ACC112 (cell line): ENCODE measurements around the gene AP1S3.
A peak's percentile ranks its signal among the peaks of the same experiment; 100 is the strongest.

Experiments used
- H2AFZ ChIP-seq: fragments of 200-600 bp; sonication (generic); one replicate; pipeline ENCODE4 v1.6.0; 2017; ENCODE audit warnings: antibody characterized with exemption, low read length; ENCODE audit not compliant: unreplicated experiment
- H3K27ac ChIP-seq: fragments of 200-600 bp; sonication (generic); 2 replicates; pipeline ENCODE4 v1.5.1; 2014; ENCODE audit warnings: low read depth, mild to moderate bottlenecking, antibody characterized with exemption, low read length, moderate library complexity
- H3K27me3 ChIP-seq: fragments of 200-600 bp; sonication (generic); 2 replicates; pipeline ENCODE4 v1.6.1; 2014; ENCODE audit warnings: mild to moderate bottlenecking, antibody characterized with exemption, low read length, moderate library complexity, mixed read lengths; ENCODE audit not compliant: insufficient read depth
- H3K36me3 ChIP-seq: fragments of 200-600 bp; sonication (generic); 2 replicates; pipeline ENCODE4 v1.6.1; 2016; ENCODE audit warnings: mild to moderate bottlenecking, antibody characterized with exemption, low read length, moderate library complexity, mixed read lengths; ENCODE audit not compliant: insufficient read depth
- H3K4me1 ChIP-seq: fragments of 200-600 bp; sonication (generic); one replicate; pipeline ENCODE4 v1.6.1; 2016; ENCODE audit warnings: low read length, mixed read lengths; ENCODE audit not compliant: insufficient read depth, unreplicated experiment, control insufficient read depth
- H3K4me3 ChIP-seq: fragments of 200-600 bp; sonication (generic); 2 replicates; pipeline ENCODE4 v1.5.1; 2014; ENCODE audit warnings: mild to moderate bottlenecking, low read depth, low read length
- H3K79me2 ChIP-seq: fragments of 200-600 bp; sonication (generic); one replicate; pipeline ENCODE4 v1.6.0; 2016; ENCODE audit warnings: low read length; ENCODE audit not compliant: control insufficient read depth, unreplicated experiment, insufficient read depth

Gene AP1S3

DNA sequence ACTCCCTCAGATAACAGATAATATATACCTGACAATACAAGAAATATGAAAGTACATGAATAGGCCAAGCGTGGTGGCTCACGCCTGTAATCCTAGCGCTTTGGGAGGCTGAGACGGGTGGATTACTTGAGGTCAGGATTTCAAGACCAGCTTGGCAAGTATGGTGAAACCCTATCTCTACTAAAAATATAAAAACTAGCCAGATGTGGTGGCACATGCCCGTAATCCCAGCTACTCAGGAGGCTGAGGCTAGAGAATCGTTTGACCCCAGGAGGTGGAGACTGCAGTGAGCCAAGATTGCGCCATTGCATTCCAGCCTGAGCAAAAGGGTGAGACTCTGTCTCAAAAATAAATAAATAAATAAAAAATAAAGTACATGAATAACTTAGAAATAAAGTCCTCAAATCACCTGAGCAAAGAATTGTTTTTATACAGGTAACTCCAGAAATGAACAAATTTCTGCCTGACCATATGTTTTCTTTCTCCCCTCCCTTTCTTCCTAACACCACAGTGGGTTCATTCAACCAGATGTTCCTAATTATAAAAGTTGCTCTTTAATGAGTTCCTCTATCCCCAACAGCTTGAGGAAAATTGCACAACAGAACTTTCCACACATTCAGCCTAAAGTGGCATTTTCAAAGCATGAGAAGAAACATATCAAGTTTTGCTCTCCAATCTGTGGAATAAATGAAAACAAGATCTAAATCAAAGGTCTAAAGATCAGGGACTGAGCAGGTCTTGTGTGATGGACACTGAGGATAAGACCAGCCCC lies 33.6 kb upstream of the AP1S3 start:
- no peaks in the 10 kb centered on the region for H3K4me1 ChIP-seq
- H3K79me2 ChIP-seq, result no peaks in the 10 kb centered on the region
- H2AFZ ChIP-seq, result no peak overlapping the region
- H3K36me3 ChIP-seq, result peaks cover 8% of the 10 kb centered on the region
- no peak overlapping the region for H3K27ac ChIP-seq
- H3K27me3 ChIP-seq, result no peaks in the 10 kb centered on the region
- no peak overlapping the region for H3K4me3 ChIP-seq

GRCh38 chr2:223868005-223868404 lies 30.6 kb upstream of the AP1S3 start:
- no peaks in the 10 kb centered on the region for H3K79me2 ChIP-seq
- H3K36me3 ChIP-seq, result no peaks in the 10 kb centered on the region; the same call in 1 of the 2 replicates
- H3K4me3 ChIP-seq, result no peak overlapping the region

GRCh38 chr2:223865907-223866508 lies 28.6 kb upstream of the AP1S3 start:
- no peaks in the 10 kb centered on the region for H3K79me2 ChIP-seq

More at GRCh38 chr2:223868005-223868404, 30.6 kb upstream of the AP1S3 start:
- Histone ChIP-seq H2AFZ (no peak overlapping the region), H3K27ac (no peak overlapping the region), H3K27me3 (no peaks in the 10 kb centered on the region), H3K4me1 (no peaks in the 10 kb centered on the region)

GRCh38 chr2:223865124-223865523 lies 27.7 kb upstream of the AP1S3 start:
- Histone ChIP-seq H3K36me3 (no peaks in the 10 kb centered on the region), H2AFZ (no peak overlapping the region), H3K27me3 (no peaks in the 10 kb centered on the region), H3K27ac (no peak overlapping the region), H3K79me2 (no peaks in the 10 kb centered on the region), H3K4me1 (peaks cover 15% of the 10 kb centered on the region), H3K4me3 (no peak overlapping the region)

More at GRCh38 chr2:223865907-223866508, 28.6 kb upstream of the AP1S3 start:
- peaks cover 9% of the 10 kb centered on the region for H3K4me1 ChIP-seq
- no peak overlapping the region for H2AFZ ChIP-seq
- no peak overlapping the region for H3K4me3 ChIP-seq
- no peak overlapping the region for H3K27ac ChIP-seq
- H3K27me3 ChIP-seq, result no peaks in the 10 kb centered on the region
- no peaks in the 10 kb centered on the region for H3K36me3 ChIP-seq

DNA sequence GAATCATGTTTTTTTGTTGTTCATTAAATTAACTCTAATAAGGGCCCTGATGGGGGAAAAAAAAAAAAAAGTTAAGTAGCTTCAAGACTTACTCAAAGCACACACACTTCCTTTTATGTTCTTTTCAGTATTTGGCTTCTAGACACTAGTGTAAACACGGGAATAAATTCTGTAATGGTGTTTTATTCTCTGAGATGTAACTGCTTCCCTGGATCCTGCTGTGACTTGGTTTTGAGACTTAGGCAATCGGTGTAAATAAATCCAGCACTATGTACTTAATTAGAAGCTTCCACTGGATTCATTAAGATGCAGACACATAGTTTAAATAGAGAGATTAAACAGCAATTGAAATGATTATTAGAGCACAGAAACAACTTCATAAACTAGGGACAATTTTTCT lies 26.1 kb upstream of the AP1S3 start:
- H3K4me1 ChIP-seq, result peaks cover 15% of the 10 kb centered on the region
- no peak overlapping the region for H3K4me3 ChIP-seq
- no peaks in the 10 kb centered on the region for H3K27me3 ChIP-seq
- H2AFZ ChIP-seq, result no peak overlapping the region
- no peaks in the 10 kb centered on the region for H3K36me3 ChIP-seq
- H3K79me2 ChIP-seq, result no peaks in the 10 kb centered on the region
- no peak overlapping the region for H3K27ac ChIP-seq

DNA sequence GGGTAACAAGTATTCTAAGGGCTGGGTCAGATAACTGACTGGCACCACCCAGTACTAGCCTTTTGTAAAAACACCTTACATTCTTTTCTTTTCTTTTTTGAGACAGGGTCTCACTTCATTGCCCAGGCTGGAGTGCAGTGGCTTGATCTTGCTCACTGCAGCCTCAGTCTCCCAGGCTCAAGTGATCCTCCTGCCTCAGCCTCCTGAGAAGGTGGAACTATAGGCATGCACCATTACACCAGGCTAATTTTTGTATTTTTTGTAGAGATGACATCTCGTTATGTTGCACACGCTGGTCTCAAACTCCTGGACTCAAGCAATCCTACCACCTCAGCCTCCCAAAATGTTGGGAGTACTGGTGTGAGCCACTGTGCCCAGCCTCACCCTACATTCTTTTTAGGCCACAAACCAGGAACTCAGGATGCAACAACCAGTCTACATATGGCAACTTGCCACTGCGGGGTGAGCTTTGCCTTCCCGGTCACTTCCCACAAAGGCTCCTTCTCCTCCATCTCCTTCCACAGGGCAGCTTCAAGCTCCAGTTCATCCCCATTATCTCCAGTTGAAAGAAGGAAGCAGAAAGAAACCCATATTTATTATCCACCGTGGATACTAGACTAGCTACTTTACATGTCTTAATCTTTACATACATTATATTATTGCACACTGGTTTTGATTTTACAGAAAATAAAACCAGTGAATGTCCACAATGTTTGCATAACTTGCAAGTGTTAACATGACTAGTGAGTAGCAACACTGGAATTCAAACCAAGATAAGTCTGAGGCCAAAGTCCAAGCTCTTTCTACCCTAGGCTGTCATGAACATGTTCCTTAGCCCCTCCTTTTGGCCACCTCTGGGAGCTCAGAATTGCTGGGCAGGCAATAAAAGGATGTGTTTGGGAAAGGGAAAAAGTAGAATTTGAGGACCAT lies 23.7 kb upstream of the AP1S3 start:
- no peak overlapping the region for H2AFZ ChIP-seq
- H3K4me1 ChIP-seq, result peaks cover 22% of the 10 kb centered on the region
- no peaks in the 10 kb centered on the region for H3K79me2 ChIP-seq
- H3K36me3 ChIP-seq, result no peaks in the 10 kb centered on the region
- H3K27me3 ChIP-seq, result no peaks in the 10 kb centered on the region
- H3K4me3 ChIP-seq, result no peak overlapping the region
- peak overlapping the region; percentile 43 for H3K27ac ChIP-seq

DNA sequence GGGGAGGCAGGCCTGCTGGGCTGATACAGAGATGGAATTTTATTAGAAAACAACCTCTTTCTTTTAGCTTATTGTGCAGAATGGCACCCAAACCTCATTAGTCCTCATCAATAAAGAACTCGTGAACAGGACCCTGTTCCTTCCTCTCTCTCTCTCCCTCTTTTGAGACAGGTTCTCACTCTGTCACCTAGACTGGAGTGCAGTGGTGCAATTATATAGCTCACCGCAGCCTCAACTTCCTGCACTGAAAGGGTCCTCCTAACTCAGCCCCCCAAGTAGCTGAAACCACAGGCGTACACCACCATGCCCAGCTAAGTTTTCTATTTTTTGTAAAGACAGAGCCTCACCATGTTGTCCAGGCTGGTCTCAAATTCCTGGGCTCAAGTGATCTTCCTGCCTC lies 21.7 kb upstream of the AP1S3 start:
- Histone ChIP-seq H3K36me3 (no peaks in the 10 kb centered on the region), H3K79me2 (no peaks in the 10 kb centered on the region), H3K4me1 (peaks cover 25% of the 10 kb centered on the region), H3K27me3 (no peaks in the 10 kb centered on the region), H2AFZ (no peak overlapping the region), H3K27ac (no peak overlapping the region), H3K4me3 (no peak overlapping the region)

- Histone ChIP-seq H3K27ac (no peak overlapping the region), H3K4me1 (peaks cover 22% of the 10 kb centered on the region), H3K27me3 (no peaks in the 10 kb centered on the region)
Measured at GRCh38 chr2:223856584-223856983, 19.2 kb upstream of the AP1S3 start.

GRCh38 chr2:223856021-223856420 lies 18.6 kb upstream of the AP1S3 start:
- Histone ChIP-seq H3K79me2 (no peaks in the 10 kb centered on the region), H3K4me1 (peaks cover 16% of the 10 kb centered on the region), H3K4me3 (no peak overlapping the region), H2AFZ (no peak overlapping the region), H3K27ac (no peak overlapping the region), H3K36me3 (peaks cover 4% of the 10 kb centered on the region; the same call in 1 of the 2 replicates), H3K27me3 (no peaks in the 10 kb centered on the region)

More at GRCh38 chr2:223856584-223856983, 19.2 kb upstream of the AP1S3 start:
- no peak overlapping the region for H2AFZ ChIP-seq
- H3K4me3 ChIP-seq, result no peak overlapping the region
- H3K79me2 ChIP-seq, result no peaks in the 10 kb centered on the region
- H3K36me3 ChIP-seq, result peaks cover 4% of the 10 kb centered on the region; the same call in 1 of the 2 replicates

DNA sequence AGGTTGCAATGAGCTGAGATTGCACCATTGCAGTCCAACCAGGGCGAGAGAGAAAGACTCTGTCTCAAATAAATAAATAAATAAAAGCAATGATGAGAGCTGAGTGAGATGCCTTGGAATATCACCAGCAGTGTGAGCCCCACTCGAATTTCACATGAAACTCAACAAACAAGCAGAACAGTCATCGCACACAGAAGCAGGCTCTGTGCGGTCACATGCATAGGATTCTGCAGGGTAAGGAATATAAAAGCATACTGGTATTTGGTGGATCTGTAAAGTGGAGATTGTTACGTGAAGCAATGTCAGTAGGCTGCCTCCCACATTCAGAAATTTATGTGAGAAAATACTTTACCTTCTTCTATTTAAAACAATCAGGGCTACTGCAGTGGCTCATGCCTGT lies 18.0 kb upstream of the AP1S3 start:
- H3K4me3 ChIP-seq, result no peak overlapping the region
- H2AFZ ChIP-seq, result no peak overlapping the region
- H3K27ac ChIP-seq, result no peak overlapping the region
- H3K36me3 ChIP-seq, result peaks cover 4% of the 10 kb centered on the region; the same call in 1 of the 2 replicates
- peaks cover 10% of the 10 kb centered on the region for H3K4me1 ChIP-seq
- H3K79me2 ChIP-seq, result no peaks in the 10 kb centered on the region
- H3K27me3 ChIP-seq, result no peaks in the 10 kb centered on the region
